Anterior cingulate cortex (tissue), 58 donors: ENCODE data around the gene MCC.
A peak's percentile ranks its signal among the peaks of the same experiment; 100 is the strongest.

Experiments used
- DNase-seq, 58 donors: peaks; one replicate each; lab custom pipeline; 2025; lab: John Stamatoyannopoulos, UW

The MCC gene

DNA sequence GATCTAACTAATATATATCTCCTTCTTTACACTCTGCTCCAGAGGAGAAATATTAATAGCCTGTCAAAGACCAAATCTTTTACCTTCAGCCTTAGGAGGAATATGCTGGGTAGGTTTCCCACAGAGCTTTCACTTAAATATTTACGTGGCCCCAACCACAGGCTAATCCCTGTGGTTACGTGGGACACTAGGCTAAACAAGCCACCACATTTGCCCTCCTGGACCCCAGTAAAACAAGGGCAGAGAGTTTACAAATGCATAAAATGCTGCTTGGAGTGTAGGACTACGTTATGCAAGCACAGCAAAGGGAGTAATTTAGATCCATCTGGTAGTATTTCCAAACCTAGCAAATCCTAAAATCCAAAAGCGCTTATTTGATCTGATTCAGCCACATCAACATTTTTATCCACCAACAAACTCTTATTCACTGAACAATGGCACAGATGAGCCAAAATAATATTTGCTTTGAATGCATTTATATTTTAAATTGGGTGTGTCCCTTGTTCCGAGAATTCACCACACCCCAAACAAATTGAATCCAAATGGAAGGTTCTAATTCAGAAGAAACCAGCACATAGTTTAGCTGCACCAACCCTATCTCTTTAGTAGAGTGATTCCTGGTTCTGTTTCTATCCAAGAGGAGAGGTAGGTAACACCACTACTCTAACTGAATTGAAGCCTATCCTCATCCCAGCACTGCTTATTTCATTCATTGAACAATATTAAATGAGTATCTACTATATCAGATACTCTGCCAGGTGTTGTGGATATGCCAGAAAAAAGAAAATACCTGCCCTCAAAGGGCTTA lies 232.5 kb downstream of the MCC start:
- DNase-seq: no peak

GRCh38 chr5:113255105-113255504 lies 233.1 kb downstream of the MCC start:
- no peak for DNase-seq

- no peak for DNase-seq
These were observed 235.2 kb downstream of the MCC start for GRCh38 chr5:113253037-113253436.

DNA sequence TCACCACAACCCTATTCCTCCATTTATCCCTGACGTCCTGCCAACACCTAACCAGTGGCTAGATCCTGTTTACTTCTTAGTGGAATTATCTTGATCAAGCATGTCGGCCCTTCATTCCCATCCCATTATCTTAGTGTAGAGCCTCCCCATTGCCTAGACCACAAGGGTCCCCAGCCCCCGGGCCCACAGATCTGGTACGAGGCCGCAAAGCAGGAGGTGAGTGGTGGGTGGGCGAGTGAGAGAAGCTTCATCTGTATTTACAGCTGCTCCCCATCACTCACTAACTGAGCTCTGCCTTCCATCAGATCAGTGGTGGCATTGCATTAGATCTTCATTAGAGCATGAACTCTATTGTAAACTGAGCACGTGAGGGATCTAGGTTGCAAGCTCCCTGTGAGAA lies 236.2 kb downstream of the MCC start:
- no peak for DNase-seq

DNA sequence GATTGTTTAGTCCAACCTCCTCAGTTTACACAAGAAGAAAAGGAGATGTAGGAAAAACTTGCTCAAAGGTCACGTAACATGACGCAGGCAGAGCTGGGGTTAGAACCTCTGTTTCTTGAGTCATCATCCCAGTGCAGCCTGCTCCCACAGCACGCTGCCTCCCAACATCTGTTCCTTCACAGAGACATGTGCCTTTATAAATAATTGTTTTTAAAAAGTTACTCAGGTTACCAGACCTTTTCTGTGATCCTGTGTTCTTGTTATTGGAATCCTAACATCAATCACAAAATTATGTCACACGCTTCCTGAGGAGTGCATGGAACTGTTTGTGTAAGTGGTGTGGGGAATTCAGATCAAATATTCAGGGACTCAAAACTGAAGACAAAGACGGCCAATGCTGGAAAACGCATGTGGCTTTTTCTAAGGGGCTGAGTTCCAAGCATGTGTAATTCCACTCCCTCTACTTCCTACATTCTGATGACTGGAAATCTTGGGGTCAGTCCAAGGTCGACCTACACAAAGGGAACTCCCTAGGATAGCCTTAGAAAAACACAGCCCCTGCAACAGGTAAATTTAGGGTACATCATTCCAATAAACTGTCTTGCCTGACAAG lies 237.8 kb downstream of the MCC start:
- no peak for DNase-seq

DNA sequence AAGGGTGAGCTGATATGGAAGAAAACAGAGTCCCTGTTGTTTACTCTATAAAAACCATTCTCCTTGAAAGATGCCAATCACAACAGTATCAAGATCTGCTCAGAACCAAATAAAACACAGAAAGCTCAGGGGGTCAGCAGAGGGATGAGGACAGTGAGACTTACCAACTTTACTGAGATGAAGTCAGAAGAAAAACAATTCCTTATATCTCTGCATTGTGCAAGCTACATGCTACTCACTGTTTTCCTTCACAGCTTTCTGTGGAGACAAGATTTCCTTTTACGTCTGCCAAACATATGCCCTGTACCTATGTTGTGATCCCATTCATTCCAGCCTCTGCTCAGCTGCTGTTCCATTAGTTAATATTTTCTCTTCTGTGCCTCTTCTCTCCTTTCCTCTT lies 239.0 kb downstream of the MCC start:
- no peak for DNase-seq

GRCh38 chr5:113246361-113246870 lies 241.8 kb downstream of the MCC start:
- DNase-seq: no peak

- DNase-seq: no peak
These were observed 242.6 kb downstream of the MCC start for GRCh38 chr5:113245427-113246225.

- no peak for DNase-seq
These were observed 243.3 kb downstream of the MCC start for GRCh38 chr5:113244966-113245365.

- no peak for DNase-seq
These were observed 244.9 kb downstream of the MCC start for GRCh38 chr5:113243349-113243664.

- DNase-seq: no peak
These were observed 245.5 kb downstream of the MCC start for GRCh38 chr5:113242481-113243348.

DNA sequence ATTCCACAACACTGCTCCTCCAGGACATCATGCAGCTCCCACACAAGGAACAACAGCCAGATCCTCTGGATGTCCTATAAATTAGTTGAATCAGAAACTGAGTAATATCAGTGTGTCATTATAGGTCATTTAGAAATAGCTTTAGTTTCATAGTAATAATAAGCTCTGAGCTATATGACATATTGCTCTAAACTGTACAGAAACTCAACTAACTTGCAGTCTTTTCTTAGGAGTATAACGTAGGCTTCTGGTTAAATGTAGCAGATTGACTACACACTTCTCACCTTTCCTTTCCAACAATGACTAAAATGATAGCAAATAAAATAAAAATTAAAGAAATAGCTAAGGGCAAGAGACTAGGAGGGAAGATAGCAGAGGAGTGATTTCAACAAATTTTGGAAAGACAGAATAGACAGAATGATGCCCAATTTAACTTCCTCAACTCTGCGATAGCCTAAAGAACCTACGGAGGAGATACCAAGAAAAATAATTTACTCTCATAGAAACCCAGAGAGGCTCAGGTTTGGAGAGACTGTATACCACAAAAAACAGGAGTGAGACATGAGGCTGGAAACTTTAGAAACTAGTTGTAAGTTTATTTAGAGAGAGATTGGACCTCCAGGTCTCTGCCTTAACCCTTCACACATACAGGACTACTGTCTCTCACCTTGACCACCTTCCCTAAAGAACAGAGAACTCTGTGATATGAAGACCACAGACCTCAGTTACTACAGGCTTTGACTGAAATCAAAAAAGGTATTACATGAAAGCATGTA lies 247.1 kb downstream of the MCC start:
- no peak for DNase-seq

GRCh38 chr5:113240032-113240431 lies 248.2 kb downstream of the MCC start:
- DNase-seq: no peak

GRCh38 chr5:113237893-113238292 lies 250.4 kb downstream of the MCC start:
- DNase-seq: no peak

- no peak for DNase-seq
These were observed 251.5 kb downstream of the MCC start for GRCh38 chr5:113236536-113237288.

- DNase-seq: no peak
These were observed 252.4 kb downstream of the MCC start for GRCh38 chr5:113235884-113236283.

DNA sequence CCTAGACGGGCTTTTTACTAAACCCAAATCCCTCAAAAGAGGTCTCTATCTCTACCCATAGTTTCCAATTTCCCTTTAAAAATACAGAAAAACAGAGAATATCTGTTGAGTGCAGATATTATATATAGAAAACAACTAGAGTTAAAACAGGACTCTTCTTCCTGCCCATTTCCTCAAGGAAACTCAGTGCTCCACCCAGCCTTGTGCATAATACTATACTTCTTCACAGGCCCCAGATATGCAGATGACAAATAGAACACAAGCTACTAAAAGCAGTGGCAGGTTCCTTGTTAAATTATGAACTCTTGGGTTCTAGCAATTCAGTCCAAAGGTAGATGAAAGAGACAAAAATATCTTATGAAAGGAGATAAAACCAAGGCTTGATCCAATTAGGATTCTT lies 253.7 kb downstream of the MCC start:
- DNase-seq: no peak

GRCh38 chr5:113233606-113234005 lies 254.6 kb downstream of the MCC start:
- no peak for DNase-seq

DNA sequence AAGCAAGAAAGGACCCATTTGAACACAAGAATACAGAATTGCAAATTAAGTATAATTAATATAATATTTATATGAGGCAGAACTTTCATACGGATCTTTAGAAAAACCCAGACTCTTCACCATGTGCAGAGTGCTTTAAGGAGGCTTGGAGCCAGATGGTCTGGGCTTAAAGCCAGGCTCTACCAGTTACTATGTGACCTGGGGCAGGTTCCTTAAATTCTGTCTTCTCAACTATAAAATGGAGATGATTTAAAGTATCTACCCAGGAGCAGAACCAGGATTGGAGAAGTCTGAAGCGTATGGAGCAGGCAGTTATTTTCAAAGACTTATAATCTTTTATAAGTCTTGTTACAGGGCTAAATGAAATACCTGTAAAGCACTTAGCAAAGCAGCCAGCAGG lies 255.6 kb downstream of the MCC start:
- peak in 4 of 58 donors; percentile 1 to 10 (median 4) for DNase-seq
